HEK293 (cell line): ENCODE data around the gene SCAMP3.

Source experiments
- GLI4 ChIP-seq: fragments of 450-650 bp; formaldehyde crosslinking; IDR thresholded peaks from 2 replicates; pipeline ENCODE4 v1.5.1; 2016; ENCODE audit warnings: missing biosample characterization, missing genetic modification characterization
- KLF10 ChIP-seq: fragments of 450-650 bp; IDR thresholded peaks from 2 replicates; pipeline ENCODE4 v1.5.1; 2018; ENCODE audit warnings: missing biosample characterization, mild to moderate bottlenecking, missing genetic modification characterization
- PRDM1 ChIP-seq: fragments of 450-650 bp; formaldehyde crosslinking; IDR thresholded peaks from 2 replicates; pipeline ENCODE4; 2016; ENCODE audit warnings: missing biosample characterization, missing genetic modification characterization
- SETDB1 ChIP-seq: IDR thresholded peaks from one replicate; pipeline ENCODE4 v1.6.1; 2017; ENCODE audit warnings: mild to moderate bottlenecking, low read length, moderate library complexity, mixed read lengths; ENCODE audit not compliant: insufficient read length
- SP2 ChIP-seq: fragments of 450-650 bp; formaldehyde crosslinking; IDR thresholded peaks from 2 replicates; pipeline ENCODE4 v1.5.1; 2016; ENCODE audit warnings: missing biosample characterization, missing genetic modification characterization
- SP3 ChIP-seq: fragments of 450-650 bp; formaldehyde crosslinking; IDR thresholded peaks from 2 replicates; pipeline ENCODE4 v1.5.1; 2016; ENCODE audit warnings: missing biosample characterization, missing genetic modification characterization
- WT1 ChIP-seq: fragments of 450-650 bp; formaldehyde crosslinking; IDR thresholded peaks from 2 replicates; pipeline ENCODE4 v1.5.1; 2016; ENCODE audit warnings: missing biosample characterization, missing genetic modification characterization
- YY1 ChIP-seq: fragments of 450-650 bp; formaldehyde crosslinking; IDR thresholded peaks from 2 replicates; pipeline ENCODE4 v1.5.1; 2018; ENCODE audit warnings: missing biosample characterization, missing genetic modification characterization
- ZFHX2 ChIP-seq: fragments of 450-650 bp; formaldehyde crosslinking; conservative IDR thresholded peaks from 2 replicates; pipeline ENCODE4 v1.5.1; 2016; ENCODE audit warnings: missing biosample characterization, missing genetic modification characterization
- ZNF121 ChIP-seq: fragments of 450-650 bp; formaldehyde crosslinking; IDR thresholded peaks from 2 replicates; pipeline ENCODE4 v1.5.1; 2016; ENCODE audit warnings: missing biosample characterization, missing genetic modification characterization
- ZNF157 ChIP-seq: fragments of 450-650 bp; formaldehyde crosslinking; IDR thresholded peaks from 2 replicates; pipeline ENCODE4 v1.5.1; 2016; ENCODE audit warnings: missing biosample characterization, missing genetic modification characterization
- ZNF221 ChIP-seq: fragments of 450-650 bp; formaldehyde crosslinking; IDR thresholded peaks from 2 replicates; pipeline ENCODE4 v1.5.1; 2017; ENCODE audit warnings: missing biosample characterization, missing genetic modification characterization, borderline replicate concordance
- ZNF510 ChIP-seq: fragments of 450-650 bp; formaldehyde crosslinking; IDR thresholded peaks from 2 replicates; pipeline ENCODE4 v1.5.1; 2018; ENCODE audit warnings: mild to moderate bottlenecking, missing genetic modification characterization, missing biosample characterization; ENCODE audit not compliant: insufficient replicate concordance
- ZNF610 ChIP-seq: fragments of 450-650 bp; formaldehyde crosslinking; IDR thresholded peaks from 2 replicates; pipeline ENCODE4 v1.5.1; 2016; ENCODE audit warnings: missing biosample characterization, missing genetic modification characterization, borderline replicate concordance
- ZNF792 ChIP-seq: fragments of 450-650 bp; formaldehyde crosslinking; IDR thresholded peaks from 2 replicates; pipeline ENCODE4 v1.5.1; 2016; ENCODE audit warnings: missing biosample characterization, missing genetic modification characterization
- ZNF837 ChIP-seq: fragments of 450-650 bp; formaldehyde crosslinking; IDR thresholded peaks from 2 replicates; pipeline ENCODE4 v1.5.1; 2016; ENCODE audit warnings: missing biosample characterization, missing genetic modification characterization
- ZNF843 ChIP-seq: fragments of 450-650 bp; formaldehyde crosslinking; IDR thresholded peaks from 2 replicates; pipeline ENCODE4 v1.5.1; 2016; ENCODE audit warnings: missing biosample characterization, missing genetic modification characterization
- ZSCAN30 ChIP-seq: fragments of 450-650 bp; IDR thresholded peaks from 2 replicates; pipeline ENCODE4 v1.5.1; 2018; ENCODE audit warnings: missing biosample characterization, mild to moderate bottlenecking, missing genetic modification characterization, moderate library complexity
- TF ChIP-seq, protein P1 (sequence below): fragments of 450-650 bp; formaldehyde crosslinking; IDR thresholded peaks from 2 replicates; pipeline ENCODE4 v1.5.1; 2016; ENCODE audit warnings: missing biosample characterization, missing genetic modification characterization, borderline replicate concordance
- TF ChIP-seq, protein P2 (sequence below): fragments of 450-650 bp; formaldehyde crosslinking; IDR thresholded peaks from 2 replicates; pipeline ENCODE4 v1.5.1; 2016; ENCODE audit warnings: missing biosample characterization, missing genetic modification characterization
- TF ChIP-seq, protein P3 (sequence below): fragments of 450-650 bp; formaldehyde crosslinking; conservative IDR thresholded peaks from 2 replicates; pipeline ENCODE4 v1.5.1; 2016; ENCODE audit warnings: low read depth, missing biosample characterization, missing genetic modification characterization
- TF ChIP-seq, protein P4 (sequence below): fragments of 450-650 bp; formaldehyde crosslinking; IDR thresholded peaks from 2 replicates; pipeline ENCODE4 v1.5.1; 2016; ENCODE audit warnings: missing biosample characterization, missing genetic modification characterization
- TF ChIP-seq, protein P5 (sequence below): fragments of 450-650 bp; formaldehyde crosslinking; IDR thresholded peaks from 2 replicates; pipeline ENCODE4 v1.5.1; 2017; ENCODE audit warnings: missing biosample characterization, missing genetic modification characterization

Gene SCAMP3

DNA sequence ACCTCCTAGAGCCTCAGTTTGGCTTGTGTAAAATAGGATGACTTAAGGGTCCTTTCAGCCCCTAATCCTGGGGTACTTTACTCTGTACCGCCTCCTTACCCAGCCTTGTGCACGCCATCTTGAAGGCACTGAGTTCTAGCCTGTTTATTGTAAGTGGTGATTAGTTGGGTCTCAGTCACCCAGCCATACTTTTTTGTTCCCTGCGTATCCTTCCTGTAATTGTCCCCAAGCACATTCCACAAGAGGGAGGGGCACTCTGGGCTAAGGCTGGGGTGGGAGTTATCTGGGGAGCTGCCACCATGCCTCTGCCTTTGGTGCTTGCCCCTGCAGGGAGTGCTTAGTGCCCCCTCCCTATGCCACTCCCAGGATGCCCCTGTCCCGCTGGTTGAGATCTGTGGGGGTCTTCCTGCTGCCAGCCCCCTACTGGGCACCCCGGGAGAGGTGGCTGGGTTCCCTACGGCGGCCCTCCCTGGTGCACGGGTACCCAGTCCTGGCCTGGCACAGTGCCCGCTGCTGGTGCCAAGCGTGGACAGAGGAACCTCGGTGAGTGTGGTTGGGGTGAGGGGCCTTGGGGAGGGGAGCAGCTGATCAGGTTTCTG, 47.4 kb upstream of the SCAMP3 start (continued):
- TF ChIP-seq, protein P1, sequence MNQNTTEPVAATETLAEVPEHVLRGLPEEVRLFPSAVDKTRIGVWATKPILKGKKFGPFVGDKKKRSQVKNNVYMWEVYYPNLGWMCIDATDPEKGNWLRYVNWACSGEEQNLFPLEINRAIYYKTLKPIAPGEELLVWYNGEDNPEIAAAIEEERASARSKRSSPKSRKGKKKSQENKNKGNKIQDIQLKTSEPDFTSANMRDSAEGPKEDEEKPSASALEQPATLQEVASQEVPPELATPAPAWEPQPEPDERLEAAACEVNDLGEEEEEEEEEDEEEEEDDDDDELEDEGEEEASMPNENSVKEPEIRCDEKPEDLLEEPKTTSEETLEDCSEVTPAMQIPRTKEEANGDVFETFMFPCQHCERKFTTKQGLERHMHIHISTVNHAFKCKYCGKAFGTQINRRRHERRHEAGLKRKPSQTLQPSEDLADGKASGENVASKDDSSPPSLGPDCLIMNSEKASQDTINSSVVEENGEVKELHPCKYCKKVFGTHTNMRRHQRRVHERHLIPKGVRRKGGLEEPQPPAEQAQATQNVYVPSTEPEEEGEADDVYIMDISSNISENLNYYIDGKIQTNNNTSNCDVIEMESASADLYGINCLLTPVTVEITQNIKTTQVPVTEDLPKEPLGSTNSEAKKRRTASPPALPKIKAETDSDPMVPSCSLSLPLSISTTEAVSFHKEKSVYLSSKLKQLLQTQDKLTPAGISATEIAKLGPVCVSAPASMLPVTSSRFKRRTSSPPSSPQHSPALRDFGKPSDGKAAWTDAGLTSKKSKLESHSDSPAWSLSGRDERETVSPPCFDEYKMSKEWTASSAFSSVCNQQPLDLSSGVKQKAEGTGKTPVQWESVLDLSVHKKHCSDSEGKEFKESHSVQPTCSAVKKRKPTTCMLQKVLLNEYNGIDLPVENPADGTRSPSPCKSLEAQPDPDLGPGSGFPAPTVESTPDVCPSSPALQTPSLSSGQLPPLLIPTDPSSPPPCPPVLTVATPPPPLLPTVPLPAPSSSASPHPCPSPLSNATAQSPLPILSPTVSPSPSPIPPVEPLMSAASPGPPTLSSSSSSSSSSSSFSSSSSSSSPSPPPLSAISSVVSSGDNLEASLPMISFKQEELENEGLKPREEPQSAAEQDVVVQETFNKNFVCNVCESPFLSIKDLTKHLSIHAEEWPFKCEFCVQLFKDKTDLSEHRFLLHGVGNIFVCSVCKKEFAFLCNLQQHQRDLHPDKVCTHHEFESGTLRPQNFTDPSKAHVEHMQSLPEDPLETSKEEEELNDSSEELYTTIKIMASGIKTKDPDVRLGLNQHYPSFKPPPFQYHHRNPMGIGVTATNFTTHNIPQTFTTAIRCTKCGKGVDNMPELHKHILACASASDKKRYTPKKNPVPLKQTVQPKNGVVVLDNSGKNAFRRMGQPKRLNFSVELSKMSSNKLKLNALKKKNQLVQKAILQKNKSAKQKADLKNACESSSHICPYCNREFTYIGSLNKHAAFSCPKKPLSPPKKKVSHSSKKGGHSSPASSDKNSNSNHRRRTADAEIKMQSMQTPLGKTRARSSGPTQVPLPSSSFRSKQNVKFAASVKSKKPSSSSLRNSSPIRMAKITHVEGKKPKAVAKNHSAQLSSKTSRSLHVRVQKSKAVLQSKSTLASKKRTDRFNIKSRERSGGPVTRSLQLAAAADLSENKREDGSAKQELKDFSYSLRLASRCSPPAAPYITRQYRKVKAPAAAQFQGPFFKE (tag by site-specific recombination), result no peak
- TF ChIP-seq ZNF792 (tag by site-specific recombination) (no peak), WT1 (no peak), ZNF121 (no peak), PRDM1 (no peak), ZNF157 (tag by site-specific recombination) (no peak), ZNF610 (tag by site-specific recombination) (no peak), SETDB1 (no peak), ZNF510 (tag by site-specific recombination) (no peak), SP2 (peak; percentile 29; the same call in 1 of the 2 replicates), GLI4 (tag by site-specific recombination) (no peak), ZNF843 (tag by site-specific recombination) (no peak), ZNF221 (tag by site-specific recombination) (no peak), ZSCAN30 (tag by site-specific recombination) (no peak), KLF10 (no peak), YY1 (tag by site-specific recombination) (0 out of 2 replicates have a peak, but pooled peaks have one; percentile 34), ZNF837 (no peak), SP3 (tag by site-specific recombination) (no peak), ZFHX2 (tag by site-specific recombination) (0 out of 2 replicates have a peak, but pooled peaks have one; percentile 16)
- TF ChIP-seq, protein P2, sequence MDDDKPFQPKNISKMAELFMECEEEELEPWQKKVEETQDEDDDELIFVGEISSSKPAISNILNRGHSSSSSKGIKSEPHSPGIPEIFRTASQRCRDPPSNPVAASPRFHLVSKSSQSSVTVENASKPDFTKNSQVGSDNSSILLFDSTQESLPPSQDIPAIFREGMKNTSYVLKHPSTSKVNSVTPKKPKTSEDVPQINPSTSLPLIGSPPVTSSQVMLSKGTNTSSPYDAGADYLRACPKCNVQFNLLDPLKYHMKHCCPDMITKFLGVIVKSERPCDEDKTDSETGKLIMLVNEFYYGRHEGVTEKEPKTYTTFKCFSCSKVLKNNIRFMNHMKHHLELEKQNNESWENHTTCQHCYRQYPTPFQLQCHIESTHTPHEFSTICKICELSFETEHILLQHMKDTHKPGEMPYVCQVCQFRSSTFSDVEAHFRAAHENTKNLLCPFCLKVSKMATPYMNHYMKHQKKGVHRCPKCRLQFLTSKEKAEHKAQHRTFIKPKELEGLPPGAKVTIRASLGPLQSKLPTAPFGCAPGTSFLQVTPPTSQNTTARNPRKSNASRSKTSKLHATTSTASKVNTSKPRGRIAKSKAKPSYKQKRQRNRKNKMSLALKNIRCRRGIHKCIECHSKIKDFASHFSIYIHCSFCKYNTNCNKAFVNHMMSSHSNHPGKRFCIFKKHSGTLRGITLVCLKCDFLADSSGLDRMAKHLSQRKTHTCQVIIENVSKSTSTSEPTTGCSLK (tag by site-specific recombination), result no peak
- TF ChIP-seq, protein P3, sequence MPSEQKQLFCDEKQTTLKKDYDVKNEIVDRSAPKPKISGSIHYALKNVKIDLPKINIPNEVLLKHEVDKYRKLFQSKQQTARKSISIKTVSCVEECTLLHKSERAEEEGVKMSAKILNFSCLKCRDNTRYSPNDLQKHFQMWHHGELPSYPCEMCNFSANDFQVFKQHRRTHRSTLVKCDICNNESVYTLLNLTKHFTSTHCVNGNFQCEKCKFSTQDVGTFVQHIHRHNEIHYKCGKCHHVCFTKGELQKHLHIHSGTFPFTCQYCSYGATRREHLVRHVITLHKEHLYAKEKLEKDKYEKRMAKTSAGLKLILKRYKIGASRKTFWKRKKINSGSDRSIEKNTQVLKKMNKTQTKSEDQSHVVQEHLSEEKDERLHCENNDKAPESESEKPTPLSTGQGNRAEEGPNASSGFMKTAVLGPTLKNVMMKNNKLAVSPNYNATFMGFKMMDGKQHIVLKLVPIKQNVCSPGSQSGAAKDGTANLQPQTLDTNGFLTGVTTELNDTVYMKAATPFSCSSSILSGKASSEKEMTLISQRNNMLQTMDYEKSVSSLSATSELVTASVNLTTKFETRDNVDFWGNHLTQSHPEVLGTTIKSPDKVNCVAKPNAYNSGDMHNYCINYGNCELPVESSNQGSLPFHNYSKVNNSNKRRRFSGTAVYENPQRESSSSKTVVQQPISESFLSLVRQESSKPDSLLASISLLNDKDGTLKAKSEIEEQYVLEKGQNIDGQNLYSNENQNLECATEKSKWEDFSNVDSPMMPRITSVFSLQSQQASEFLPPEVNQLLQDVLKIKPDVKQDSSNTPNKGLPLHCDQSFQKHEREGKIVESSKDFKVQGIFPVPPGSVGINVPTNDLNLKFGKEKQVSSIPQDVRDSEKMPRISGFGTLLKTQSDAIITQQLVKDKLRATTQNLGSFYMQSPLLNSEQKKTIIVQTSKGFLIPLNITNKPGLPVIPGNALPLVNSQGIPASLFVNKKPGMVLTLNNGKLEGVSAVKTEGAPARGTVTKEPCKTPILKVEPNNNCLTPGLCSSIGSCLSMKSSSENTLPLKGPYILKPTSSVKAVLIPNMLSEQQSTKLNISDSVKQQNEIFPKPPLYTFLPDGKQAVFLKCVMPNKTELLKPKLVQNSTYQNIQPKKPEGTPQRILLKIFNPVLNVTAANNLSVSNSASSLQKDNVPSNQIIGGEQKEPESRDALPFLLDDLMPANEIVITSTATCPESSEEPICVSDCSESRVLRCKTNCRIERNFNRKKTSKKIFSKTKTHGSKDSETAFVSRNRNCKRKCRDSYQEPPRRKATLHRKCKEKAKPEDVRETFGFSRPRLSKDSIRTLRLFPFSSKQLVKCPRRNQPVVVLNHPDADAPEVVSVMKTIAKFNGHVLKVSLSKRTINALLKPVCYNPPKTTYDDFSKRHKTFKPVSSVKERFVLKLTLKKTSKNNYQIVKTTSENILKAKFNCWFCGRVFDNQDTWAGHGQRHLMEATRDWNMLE, result no peak
- TF ChIP-seq, protein P4, sequence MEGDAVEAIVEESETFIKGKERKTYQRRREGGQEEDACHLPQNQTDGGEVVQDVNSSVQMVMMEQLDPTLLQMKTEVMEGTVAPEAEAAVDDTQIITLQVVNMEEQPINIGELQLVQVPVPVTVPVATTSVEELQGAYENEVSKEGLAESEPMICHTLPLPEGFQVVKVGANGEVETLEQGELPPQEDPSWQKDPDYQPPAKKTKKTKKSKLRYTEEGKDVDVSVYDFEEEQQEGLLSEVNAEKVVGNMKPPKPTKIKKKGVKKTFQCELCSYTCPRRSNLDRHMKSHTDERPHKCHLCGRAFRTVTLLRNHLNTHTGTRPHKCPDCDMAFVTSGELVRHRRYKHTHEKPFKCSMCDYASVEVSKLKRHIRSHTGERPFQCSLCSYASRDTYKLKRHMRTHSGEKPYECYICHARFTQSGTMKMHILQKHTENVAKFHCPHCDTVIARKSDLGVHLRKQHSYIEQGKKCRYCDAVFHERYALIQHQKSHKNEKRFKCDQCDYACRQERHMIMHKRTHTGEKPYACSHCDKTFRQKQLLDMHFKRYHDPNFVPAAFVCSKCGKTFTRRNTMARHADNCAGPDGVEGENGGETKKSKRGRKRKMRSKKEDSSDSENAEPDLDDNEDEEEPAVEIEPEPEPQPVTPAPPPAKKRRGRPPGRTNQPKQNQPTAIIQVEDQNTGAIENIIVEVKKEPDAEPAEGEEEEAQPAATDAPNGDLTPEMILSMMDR (tag by site-specific recombination), result peak; percentile 46; the same call in 1 of the 2 replicates
- TF ChIP-seq, protein P5, sequence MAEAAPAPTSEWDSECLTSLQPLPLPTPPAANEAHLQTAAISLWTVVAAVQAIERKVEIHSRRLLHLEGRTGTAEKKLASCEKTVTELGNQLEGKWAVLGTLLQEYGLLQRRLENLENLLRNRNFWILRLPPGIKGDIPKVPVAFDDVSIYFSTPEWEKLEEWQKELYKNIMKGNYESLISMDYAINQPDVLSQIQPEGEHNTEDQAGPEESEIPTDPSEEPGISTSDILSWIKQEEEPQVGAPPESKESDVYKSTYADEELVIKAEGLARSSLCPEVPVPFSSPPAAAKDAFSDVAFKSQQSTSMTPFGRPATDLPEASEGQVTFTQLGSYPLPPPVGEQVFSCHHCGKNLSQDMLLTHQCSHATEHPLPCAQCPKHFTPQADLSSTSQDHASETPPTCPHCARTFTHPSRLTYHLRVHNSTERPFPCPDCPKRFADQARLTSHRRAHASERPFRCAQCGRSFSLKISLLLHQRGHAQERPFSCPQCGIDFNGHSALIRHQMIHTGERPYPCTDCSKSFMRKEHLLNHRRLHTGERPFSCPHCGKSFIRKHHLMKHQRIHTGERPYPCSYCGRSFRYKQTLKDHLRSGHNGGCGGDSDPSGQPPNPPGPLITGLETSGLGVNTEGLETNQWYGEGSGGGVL (tag by site-specific recombination), result peak; percentile 53; the same call in 1 of the 2 replicates
